ENCODE measurements around the gene FEZF2.

The FEZF2 gene

DNA sequence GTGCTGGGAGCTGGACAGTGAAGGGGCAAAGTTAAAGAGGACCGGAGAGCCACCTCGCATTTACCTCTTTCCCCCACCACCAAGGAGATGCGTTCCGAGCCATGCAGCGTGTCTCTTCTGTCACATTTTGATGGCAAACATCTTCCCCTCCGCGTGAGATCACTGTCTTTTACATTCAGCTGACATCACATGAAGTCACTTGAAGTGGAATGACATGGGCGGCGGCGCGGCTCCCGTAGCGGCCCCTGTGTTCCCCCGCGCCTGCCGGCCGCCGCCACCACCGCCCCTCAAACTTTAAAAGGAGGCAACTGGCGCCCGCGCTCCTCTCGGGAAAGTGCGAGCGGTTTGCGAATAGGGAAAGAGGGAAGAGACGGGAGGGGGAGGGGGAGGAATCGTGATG, at the start of gene FEZF2:
FEZF2 (minus strand) TSS at position 336 of the 400 bp plus-strand sequence. CDS start 682 bp downstream, outside the sequence.
- H3K4me3 ChIP-seq (ENCODE audit: low read depth, low read length) = no peak within 1 kb of the TSS
- in situ Hi-C loops (cut with HindIII; ENCODE audit: low sequenced_read_pairs) = no loop called here
- TF ChIP-seq, protein P1, sequence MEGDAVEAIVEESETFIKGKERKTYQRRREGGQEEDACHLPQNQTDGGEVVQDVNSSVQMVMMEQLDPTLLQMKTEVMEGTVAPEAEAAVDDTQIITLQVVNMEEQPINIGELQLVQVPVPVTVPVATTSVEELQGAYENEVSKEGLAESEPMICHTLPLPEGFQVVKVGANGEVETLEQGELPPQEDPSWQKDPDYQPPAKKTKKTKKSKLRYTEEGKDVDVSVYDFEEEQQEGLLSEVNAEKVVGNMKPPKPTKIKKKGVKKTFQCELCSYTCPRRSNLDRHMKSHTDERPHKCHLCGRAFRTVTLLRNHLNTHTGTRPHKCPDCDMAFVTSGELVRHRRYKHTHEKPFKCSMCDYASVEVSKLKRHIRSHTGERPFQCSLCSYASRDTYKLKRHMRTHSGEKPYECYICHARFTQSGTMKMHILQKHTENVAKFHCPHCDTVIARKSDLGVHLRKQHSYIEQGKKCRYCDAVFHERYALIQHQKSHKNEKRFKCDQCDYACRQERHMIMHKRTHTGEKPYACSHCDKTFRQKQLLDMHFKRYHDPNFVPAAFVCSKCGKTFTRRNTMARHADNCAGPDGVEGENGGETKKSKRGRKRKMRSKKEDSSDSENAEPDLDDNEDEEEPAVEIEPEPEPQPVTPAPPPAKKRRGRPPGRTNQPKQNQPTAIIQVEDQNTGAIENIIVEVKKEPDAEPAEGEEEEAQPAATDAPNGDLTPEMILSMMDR (IDR thresholded peaks at IDR 0.05; ENCODE audit: low read depth, low read length) = no peak
- no peak for DNase-seq (ENCODE audit: low read depth, low spot score)

DNA sequence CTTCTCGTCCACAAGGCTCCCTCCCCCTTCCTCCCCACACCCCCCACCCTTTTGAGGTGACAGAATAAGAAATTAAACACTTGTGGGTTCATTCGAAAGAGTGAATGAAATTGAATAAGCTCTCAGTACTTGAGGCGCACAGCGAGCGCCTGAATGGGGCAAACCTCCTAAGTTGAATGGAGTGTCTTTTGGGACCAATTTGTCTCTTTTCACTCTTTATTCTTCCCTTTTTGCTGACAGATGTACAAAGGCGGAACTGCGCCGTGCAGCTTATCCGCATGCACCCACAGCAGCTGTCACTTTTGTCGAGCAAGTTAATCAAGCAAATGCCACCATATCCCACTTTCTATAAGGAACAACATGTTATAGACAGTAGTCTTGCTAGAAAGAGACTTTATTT, 47.9 kb upstream of the FEZF2 start:
- no peak for DNase-seq (ENCODE audit: low read depth, low spot score)
- TF ChIP-seq, protein P1 (IDR thresholded peaks at IDR 0.05; ENCODE audit: low read depth, low read length) = no peak
- in situ Hi-C loops (cut with HindIII; ENCODE audit: low sequenced_read_pairs) = no loop called here
- no peak overlapping the region for H3K4me3 ChIP-seq (ENCODE audit: low read depth, low read length)

DNA sequence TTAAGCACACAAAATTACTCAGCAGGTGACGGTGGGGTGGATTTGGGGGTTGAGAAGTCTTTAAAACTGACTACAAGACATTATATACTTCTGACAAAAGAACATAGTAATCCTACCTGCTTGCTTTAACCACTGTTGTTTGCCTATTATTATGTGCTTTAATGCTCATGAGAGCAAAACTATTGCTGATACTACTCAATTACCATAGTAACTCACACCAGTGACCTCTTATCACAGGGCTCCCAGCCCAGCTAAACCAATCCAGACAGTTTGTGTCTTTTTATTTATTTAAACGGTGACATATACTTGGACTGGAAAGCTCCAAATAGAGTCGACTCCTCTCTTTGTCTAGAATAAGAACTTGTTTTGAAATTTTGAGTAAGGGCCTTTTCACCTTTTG, 42.8 kb upstream of the FEZF2 start:
- no peak for DNase-seq (ENCODE audit: low read depth, low spot score)
- TF ChIP-seq, protein P1 (IDR thresholded peaks at IDR 0.05; ENCODE audit: low read depth, low read length) = no peak
- in situ Hi-C loops (cut with HindIII; ENCODE audit: low sequenced_read_pairs) = no loop called here
- H3K4me3 ChIP-seq (ENCODE audit: low read depth, low read length) = no peak overlapping the region

DNA sequence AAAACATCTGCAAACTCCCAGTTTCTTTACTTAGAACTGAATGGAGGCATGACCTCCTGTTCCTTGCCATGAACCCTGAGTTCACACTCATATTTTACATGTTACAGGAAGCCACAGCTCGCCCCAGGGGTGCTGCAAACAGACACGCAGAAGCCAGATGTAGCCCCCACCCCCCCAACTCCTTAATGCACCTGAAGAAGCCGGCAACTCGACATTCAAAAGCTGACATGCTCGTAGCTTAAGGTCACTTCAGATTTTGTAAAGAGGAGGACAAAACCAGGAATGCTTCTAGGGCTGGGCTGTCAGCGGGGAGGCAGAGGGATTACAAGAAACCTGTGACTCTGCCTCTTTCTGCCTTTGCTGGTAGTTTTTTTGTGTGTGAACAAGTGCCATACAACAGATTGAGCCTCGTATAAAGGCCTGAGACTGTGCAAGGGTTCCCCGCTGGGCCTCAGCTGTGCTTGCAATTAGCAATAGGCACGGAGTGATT, 42.0 kb upstream of the FEZF2 start:
- DNase-seq (ENCODE audit: low read depth, low spot score) = no peak
- no peak overlapping the region for H3K4me3 ChIP-seq (ENCODE audit: low read depth, low read length)
- in situ Hi-C loops (cut with HindIII; ENCODE audit: low sequenced_read_pairs) = no loop called here
- TF ChIP-seq, protein P1 (IDR thresholded peaks at IDR 0.05; ENCODE audit: low read depth, low read length) = no peak

DNA sequence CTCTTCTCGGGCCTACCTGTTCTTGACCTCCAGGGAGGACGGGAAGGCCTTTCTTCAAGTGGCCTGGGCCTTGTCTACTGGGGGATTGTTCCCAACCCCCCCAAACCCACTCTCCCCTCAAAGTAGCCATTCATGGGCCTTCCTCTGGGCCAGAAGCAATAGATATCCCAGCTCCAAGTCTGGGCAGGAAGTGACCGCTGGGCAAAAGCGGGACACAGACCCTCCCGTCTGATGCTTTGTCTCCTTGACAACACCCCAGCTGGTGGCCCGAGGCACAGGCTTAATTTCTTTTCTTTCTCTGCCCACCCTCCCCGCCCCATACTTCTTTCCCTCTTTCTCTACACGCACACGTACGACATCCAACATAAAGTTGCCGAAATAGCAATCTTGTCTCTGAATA, 41.4 kb upstream of the FEZF2 start:
- TF ChIP-seq, protein P1 (IDR thresholded peaks at IDR 0.05; ENCODE audit: low read depth, low read length) = no peak
- DNase-seq (ENCODE audit: low read depth, low spot score) = no peak

DNA sequence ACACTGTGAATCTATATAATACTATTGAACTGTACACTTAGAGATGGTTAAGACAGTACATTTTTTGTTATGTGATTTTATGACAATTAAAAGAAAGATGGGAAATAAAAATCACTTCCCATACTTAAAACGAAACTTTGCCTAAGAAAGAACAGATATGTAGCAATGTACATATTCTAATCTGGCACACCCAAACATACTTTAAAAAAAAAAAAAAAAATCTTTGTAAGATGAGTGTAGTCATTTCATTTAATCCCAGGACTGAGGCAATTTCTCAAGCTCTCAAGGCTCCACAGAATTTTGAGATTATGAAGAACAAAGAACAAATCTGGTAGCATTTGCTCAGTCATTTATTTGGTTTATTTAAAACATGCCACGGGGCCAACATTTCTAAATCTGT, 40.3 kb upstream of the FEZF2 start:
- H3K4me3 ChIP-seq (ENCODE audit: low read depth, low read length) = no peak overlapping the region
- in situ Hi-C loops (cut with HindIII; ENCODE audit: low sequenced_read_pairs) = no loop called here
- TF ChIP-seq, protein P1 (IDR thresholded peaks at IDR 0.05; ENCODE audit: low read depth, low read length) = no peak
- DNase-seq (ENCODE audit: low read depth, low spot score) = no peak

More for the DNA sequence above, 41.4 kb upstream of the FEZF2 start:
- in situ Hi-C loops (cut with HindIII; ENCODE audit: low sequenced_read_pairs) = no loop called here
- H3K4me3 ChIP-seq (ENCODE audit: low read depth, low read length) = no peak overlapping the region

DNA sequence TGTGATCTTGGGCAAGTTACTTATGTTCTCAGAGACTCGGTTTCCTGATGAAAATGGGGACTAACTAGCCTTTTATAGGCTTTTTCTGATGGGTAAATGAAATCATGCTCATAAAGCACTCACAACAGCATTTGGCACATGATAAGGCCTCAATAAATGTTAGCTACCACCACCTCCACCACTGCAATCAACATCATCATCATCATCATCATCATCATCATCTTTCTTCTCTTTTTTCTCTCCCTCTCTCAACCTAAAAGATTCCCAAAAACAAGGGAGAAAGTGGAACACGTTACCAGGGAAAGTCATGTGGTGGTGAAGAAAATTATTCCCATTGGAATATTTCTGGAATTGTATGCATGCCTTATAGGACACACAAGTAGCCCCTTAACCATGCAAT, 33.6 kb upstream of the FEZF2 start:
- TF ChIP-seq, protein P1 (IDR thresholded peaks at IDR 0.05; ENCODE audit: low read depth, low read length) = no peak
- DNase-seq (ENCODE audit: low read depth, low spot score) = no peak
- in situ Hi-C loops (cut with HindIII; ENCODE audit: low sequenced_read_pairs) = no loop called here
- no peak overlapping the region for H3K4me3 ChIP-seq (ENCODE audit: low read depth, low read length)
